HEK293 (cell line): ENCODE measurements around the gene ARMH2.

Experiments used
- CTCF ChIA-PET: fragments of 350-600 bp; formaldehyde crosslinking; extraction: SDS; loops from one replicate; lab custom pipeline; 2021; ENCODE audit warnings: antibody characterized with exemption; lab: Yijun Ruan, JAX
- POLR2A ChIA-PET: fragments of 300-600 bp; formaldehyde crosslinking; extraction: SDS; loops from one replicate; lab custom pipeline; 2020; ENCODE audit warnings: antibody characterized with exemption, inconsistent platforms; lab: Yijun Ruan, JAX
- H3K27ac ChIP-seq: fragments of 200-500 bp; sonication (Bioruptor generic); 2 replicates; pipeline ENCODE4 v1.5.1; 2014; ENCODE audit warnings: low read depth, low read length, control low read depth, inconsistent platforms; ENCODE audit errors: extremely low read depth
- H3K36me3 ChIP-seq, 2 experiments: fragments of 200-500 bp in 1 of 2; sonication (Bioruptor generic) in 1 of 2; 1 replicate in 1 of 2; 2 replicates in 1 of 2; pipeline ENCODE4 v1.5.1; 2014 to 2017; ENCODE audit warnings: inconsistent platforms in 2 of 2, low read length in 2 of 2; ENCODE audit not compliant: control insufficient read depth in 2 of 2, insufficient read depth in 1 of 2
- H3K4me1 ChIP-seq: fragments of 200-500 bp; sonication (Bioruptor generic); 2 replicates; pipeline ENCODE4 v1.5.1; 2014; ENCODE audit warnings: mild to moderate bottlenecking, low read length, inconsistent platforms; ENCODE audit not compliant: control insufficient read depth, insufficient read depth
- H3K4me3 ChIP-seq: 2 replicates; pipeline ENCODE4 v1.5.1; 2011; ENCODE audit warnings: low read depth, mild to moderate bottlenecking, control low read depth, low read length, moderate library complexity
- H3K9me3 ChIP-seq: fragments of 200-500 bp; sonication (Bioruptor generic); 2 replicates; pipeline ENCODE4 v1.5.1; 2014; ENCODE audit warnings: low read depth, low read length, inconsistent platforms; ENCODE audit not compliant: control insufficient read depth, insufficient read depth
- FEZF1 ChIP-seq: fragments of 450-650 bp; formaldehyde crosslinking; IDR thresholded peaks from 2 replicates; pipeline ENCODE4 v1.5.1; 2016; ENCODE audit warnings: missing biosample characterization, missing genetic modification characterization
- PRDM1 ChIP-seq: fragments of 450-650 bp; formaldehyde crosslinking; IDR thresholded peaks from 2 replicates; pipeline ENCODE4; 2016; ENCODE audit warnings: missing biosample characterization, missing genetic modification characterization
- SCRT1 ChIP-seq: fragments of 450-650 bp; formaldehyde crosslinking; IDR thresholded peaks from 2 replicates; pipeline ENCODE4 v1.5.1; 2016; ENCODE audit warnings: missing biosample characterization, missing genetic modification characterization, borderline replicate concordance
- SCRT2 ChIP-seq: fragments of 450-650 bp; formaldehyde crosslinking; IDR thresholded peaks from 2 replicates; pipeline ENCODE4 v1.5.1; 2016; ENCODE audit warnings: missing biosample characterization, missing genetic modification characterization
- ZNF292 ChIP-seq: fragments of 450-650 bp; formaldehyde crosslinking; IDR thresholded peaks from 2 replicates; pipeline ENCODE4 v1.5.1; 2016; ENCODE audit warnings: low read depth, missing biosample characterization, missing genetic modification characterization, borderline replicate concordance
- ZNF426 ChIP-seq: fragments of 450-650 bp; formaldehyde crosslinking; IDR thresholded peaks from 2 replicates; pipeline ENCODE4 v1.5.1; 2017; ENCODE audit warnings: missing biosample characterization, missing genetic modification characterization, mild to moderate bottlenecking, inconsistent platforms, moderate library complexity
- ZNF658 ChIP-seq: fragments of 450-650 bp; formaldehyde crosslinking; IDR thresholded peaks from 2 replicates; pipeline ENCODE4; 2016; ENCODE audit warnings: missing biosample characterization, missing genetic modification characterization
- ZNF747 ChIP-seq: fragments of 450-650 bp; formaldehyde crosslinking; IDR thresholded peaks from 2 replicates; pipeline ENCODE4 v1.5.1; 2016; ENCODE audit warnings: missing biosample characterization, missing genetic modification characterization
- TF ChIP-seq, protein P1 (sequence below): fragments of 450-650 bp; formaldehyde crosslinking; IDR thresholded peaks from 2 replicates; pipeline ENCODE4 v1.5.1; 2016; ENCODE audit warnings: missing biosample characterization, missing genetic modification characterization
- TF ChIP-seq, protein P2 (sequence below): fragments of 450-650 bp; formaldehyde crosslinking; IDR thresholded peaks from 2 replicates; pipeline ENCODE4 v1.5.1; 2016; ENCODE audit warnings: missing biosample characterization, missing genetic modification characterization
- TF ChIP-seq, protein P3 (sequence below): fragments of 450-650 bp; formaldehyde crosslinking; IDR thresholded peaks from 2 replicates; pipeline ENCODE4 v1.5.1; 2017; ENCODE audit warnings: missing biosample characterization, missing genetic modification characterization
- TF ChIP-seq, protein P4 (sequence below): fragments of 450-650 bp; formaldehyde crosslinking; IDR thresholded peaks from 2 replicates; pipeline ENCODE4 v1.5.0; 2017; ENCODE audit warnings: missing biosample characterization, missing genetic modification characterization, borderline replicate concordance
- TF ChIP-seq, protein P5 (sequence below): sonication (generic); formaldehyde crosslinking; IDR thresholded peaks from 2 replicates; pipeline ENCODE4 v1.8.1; 2022; ENCODE audit warnings: mild to moderate bottlenecking, moderate library complexity, missing genetic modification reagents

Gene ARMH2

DNA sequence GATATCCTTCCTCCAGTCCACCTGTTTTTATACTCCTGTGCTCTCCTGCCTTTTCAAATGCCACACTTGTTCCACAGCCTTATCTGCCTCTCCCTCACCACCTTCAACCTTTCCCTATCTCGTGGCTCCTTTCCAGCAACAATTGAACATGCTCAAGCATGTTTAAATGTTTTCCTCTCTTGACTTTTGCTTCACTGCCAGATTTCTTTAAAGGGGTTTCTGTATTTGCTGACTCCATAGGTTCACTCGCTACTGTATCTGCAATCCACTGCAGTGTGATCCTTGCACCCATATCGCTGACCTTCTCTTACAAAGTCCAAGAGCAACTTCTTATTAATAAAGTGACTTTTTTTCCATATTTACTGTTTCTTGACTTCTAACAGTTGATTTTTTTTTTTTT lies 35.1 kb downstream of the ARMH2 start:
- ChIA-PET CTCF (interaction anchor here (0.8 to 1.5 kb wide), 2 partner anchors 180 to 333 kb away, joined by 3 to 4 read pairs; no protein-coding TSS in a partner anchor), POLR2A (no interaction called here)
- no peak overlapping the region for H3K27ac ChIP-seq
- peak; percentile 61; the same call in 1 of the 2 replicates for TF ChIP-seq SCRT2 (tag by site-specific recombination)
- TF ChIP-seq, protein P1, sequence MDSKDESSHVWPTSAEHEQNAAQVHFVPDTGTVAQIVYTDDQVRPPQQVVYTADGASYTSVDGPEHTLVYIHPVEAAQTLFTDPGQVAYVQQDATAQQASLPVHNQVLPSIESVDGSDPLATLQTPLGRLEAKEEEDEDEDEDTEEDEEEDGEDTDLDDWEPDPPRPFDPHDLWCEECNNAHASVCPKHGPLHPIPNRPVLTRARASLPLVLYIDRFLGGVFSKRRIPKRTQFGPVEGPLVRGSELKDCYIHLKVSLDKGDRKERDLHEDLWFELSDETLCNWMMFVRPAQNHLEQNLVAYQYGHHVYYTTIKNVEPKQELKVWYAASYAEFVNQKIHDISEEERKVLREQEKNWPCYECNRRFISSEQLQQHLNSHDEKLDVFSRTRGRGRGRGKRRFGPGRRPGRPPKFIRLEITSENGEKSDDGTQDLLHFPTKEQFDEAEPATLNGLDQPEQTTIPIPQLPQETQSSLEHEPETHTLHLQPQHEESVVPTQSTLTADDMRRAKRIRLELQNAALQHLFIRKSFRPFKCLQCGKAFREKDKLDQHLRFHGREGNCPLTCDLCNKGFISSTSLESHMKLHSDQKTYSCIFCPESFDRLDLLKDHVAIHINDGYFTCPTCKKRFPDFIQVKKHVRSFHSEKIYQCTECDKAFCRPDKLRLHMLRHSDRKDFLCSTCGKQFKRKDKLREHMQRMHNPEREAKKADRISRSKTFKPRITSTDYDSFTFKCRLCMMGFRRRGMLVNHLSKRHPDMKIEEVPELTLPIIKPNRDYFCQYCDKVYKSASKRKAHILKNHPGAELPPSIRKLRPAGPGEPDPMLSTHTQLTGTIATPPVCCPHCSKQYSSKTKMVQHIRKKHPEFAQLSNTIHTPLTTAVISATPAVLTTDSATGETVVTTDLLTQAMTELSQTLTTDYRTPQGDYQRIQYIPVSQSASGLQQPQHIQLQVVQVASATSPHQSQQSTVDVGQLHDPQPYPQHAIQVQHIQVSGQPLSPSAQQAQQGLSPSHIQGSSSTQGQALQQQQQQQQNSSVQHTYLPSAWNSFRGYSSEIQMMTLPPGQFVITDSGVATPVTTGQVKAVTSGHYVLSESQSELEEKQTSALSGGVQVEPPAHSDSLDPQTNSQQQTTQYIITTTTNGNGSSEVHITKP: 0 out of 2 replicates have a peak, but pooled peaks have one; percentile 57
- TF ChIP-seq ZNF747: no peak
- peak; percentile 16; the same call in 1 of the 2 replicates for TF ChIP-seq SCRT1 (tag by site-specific recombination)
- TF ChIP-seq FEZF1 (tag by site-specific recombination): 0 out of 2 replicates have a peak, but pooled peaks have one; percentile 11
- no peak for TF ChIP-seq ZNF426 (tag by site-specific recombination)
- peak; percentile 74 for TF ChIP-seq PRDM1 (tag by site-specific recombination)
- TF ChIP-seq, protein P2, sequence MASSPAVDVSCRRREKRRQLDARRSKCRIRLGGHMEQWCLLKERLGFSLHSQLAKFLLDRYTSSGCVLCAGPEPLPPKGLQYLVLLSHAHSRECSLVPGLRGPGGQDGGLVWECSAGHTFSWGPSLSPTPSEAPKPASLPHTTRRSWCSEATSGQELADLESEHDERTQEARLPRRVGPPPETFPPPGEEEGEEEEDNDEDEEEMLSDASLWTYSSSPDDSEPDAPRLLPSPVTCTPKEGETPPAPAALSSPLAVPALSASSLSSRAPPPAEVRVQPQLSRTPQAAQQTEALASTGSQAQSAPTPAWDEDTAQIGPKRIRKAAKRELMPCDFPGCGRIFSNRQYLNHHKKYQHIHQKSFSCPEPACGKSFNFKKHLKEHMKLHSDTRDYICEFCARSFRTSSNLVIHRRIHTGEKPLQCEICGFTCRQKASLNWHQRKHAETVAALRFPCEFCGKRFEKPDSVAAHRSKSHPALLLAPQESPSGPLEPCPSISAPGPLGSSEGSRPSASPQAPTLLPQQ: peak; percentile 72
- TF ChIP-seq, protein P3, sequence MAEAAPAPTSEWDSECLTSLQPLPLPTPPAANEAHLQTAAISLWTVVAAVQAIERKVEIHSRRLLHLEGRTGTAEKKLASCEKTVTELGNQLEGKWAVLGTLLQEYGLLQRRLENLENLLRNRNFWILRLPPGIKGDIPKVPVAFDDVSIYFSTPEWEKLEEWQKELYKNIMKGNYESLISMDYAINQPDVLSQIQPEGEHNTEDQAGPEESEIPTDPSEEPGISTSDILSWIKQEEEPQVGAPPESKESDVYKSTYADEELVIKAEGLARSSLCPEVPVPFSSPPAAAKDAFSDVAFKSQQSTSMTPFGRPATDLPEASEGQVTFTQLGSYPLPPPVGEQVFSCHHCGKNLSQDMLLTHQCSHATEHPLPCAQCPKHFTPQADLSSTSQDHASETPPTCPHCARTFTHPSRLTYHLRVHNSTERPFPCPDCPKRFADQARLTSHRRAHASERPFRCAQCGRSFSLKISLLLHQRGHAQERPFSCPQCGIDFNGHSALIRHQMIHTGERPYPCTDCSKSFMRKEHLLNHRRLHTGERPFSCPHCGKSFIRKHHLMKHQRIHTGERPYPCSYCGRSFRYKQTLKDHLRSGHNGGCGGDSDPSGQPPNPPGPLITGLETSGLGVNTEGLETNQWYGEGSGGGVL (tag by site-specific recombination): 0 out of 2 replicates have a peak, but pooled peaks have one; percentile 19
- H3K9me3 ChIP-seq: no peaks in the 10 kb centered on the region
- no peaks in the 10 kb centered on the region for H3K36me3 ChIP-seq
- H3K4me3 ChIP-seq: no peak overlapping the region
- H3K4me1 ChIP-seq: no peaks in the 10 kb centered on the region

DNA sequence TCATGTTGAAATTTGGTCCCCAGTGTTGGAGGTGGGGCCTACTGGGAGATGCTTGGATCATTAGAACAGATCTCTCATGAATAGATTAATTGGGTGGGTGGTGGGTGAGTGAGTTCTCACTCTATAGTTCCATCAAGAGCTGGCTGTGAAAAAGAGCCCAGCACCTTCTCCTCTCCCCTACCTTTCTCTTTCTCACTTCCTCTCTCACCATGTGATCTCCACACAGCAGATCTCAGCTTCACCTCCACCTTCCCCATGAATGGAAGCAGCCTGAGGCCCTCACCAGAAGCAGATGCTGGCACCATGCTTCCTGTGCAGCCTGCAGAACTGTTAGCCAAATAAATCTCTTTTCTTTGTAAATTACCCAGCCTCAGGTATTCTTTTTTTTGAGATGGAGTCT lies 36.9 kb downstream of the ARMH2 start:
- POLR2A ChIA-PET: no interaction called here
- Histone ChIP-seq H3K9me3 (no peaks in the 10 kb centered on the region), H3K27ac (no peak overlapping the region), H3K4me1 (no peaks in the 10 kb centered on the region), H3K4me3 (no peak overlapping the region), H3K36me3 (no peaks in the 10 kb centered on the region)
- TF ChIP-seq ZNF292 (tag by site-specific recombination): no peak
- TF ChIP-seq, protein P4, sequence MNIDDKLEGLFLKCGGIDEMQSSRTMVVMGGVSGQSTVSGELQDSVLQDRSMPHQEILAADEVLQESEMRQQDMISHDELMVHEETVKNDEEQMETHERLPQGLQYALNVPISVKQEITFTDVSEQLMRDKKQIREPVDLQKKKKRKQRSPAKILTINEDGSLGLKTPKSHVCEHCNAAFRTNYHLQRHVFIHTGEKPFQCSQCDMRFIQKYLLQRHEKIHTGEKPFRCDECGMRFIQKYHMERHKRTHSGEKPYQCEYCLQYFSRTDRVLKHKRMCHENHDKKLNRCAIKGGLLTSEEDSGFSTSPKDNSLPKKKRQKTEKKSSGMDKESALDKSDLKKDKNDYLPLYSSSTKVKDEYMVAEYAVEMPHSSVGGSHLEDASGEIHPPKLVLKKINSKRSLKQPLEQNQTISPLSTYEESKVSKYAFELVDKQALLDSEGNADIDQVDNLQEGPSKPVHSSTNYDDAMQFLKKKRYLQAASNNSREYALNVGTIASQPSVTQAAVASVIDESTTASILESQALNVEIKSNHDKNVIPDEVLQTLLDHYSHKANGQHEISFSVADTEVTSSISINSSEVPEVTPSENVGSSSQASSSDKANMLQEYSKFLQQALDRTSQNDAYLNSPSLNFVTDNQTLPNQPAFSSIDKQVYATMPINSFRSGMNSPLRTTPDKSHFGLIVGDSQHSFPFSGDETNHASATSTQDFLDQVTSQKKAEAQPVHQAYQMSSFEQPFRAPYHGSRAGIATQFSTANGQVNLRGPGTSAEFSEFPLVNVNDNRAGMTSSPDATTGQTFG (tag by site-specific recombination): no peak
- TF ChIP-seq, protein P5, sequence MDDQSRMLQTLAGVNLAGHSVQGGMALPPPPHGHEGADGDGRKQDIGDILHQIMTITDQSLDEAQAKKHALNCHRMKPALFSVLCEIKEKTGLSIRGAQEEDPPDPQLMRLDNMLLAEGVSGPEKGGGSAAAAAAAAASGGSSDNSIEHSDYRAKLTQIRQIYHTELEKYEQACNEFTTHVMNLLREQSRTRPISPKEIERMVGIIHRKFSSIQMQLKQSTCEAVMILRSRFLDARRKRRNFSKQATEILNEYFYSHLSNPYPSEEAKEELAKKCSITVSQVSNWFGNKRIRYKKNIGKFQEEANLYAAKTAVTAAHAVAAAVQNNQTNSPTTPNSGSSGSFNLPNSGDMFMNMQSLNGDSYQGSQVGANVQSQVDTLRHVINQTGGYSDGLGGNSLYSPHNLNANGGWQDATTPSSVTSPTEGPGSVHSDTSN (CRISPR knock-in tag): no peak
- TF ChIP-seq ZNF658 (tag by site-specific recombination): no peak
- CTCF ChIA-PET: no interaction called here
